Measurements from ENCODE around the gene MARCHF10.

Gene MARCHF10

GRCh38 chr17:62653826-62654761 lies 154.0 kb downstream of the MARCHF10 start:
- no peak for FAIRE-seq

- FAIRE-seq = no peak
Measured at GRCh38 chr17:62653002-62653825, 154.9 kb downstream of the MARCHF10 start.

DNA sequence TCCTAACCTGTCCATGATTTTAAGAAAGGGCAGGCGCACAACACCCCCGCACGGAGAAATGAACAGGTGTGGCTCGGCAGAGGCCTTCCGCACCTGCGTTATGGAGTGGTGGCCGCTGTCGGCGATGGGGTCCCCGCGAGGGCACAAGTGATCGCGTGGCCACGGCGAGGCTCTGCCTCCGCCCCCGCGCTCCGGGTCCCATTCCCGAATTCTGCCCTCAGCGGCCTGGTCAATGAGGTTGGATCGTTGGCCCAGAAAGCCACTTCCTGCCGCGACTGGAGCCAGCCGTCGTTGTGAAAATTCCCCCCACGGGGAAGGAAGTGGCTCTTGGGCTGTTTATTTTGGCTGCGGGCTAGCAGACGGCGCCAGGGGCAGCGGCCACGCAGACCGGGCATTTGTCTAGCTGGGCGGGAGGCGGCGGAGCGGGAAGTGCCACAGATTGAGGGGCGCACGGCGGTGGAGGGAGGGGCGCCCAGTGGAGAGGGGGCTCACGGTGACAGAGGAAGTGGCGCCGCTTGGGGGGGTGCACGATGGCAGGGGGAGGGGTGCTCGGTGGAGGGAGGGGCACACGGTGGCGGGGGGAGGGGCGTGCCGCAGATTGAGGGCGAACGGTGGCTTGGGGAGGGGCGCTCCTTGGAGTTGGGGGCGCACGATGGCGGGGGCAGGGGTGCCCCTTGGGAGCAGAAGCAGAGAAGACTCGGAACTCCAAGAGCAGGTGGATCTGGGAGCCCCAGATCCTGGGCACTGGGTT lies 155.7 kb downstream of the MARCHF10 start:
- FAIRE-seq = no peak

Measured in islet of Langerhans (tissue), 1 donor.